K562 (cell line): ENCODE measurements around the gene CPSF6. TPM values are rescaled to one million over a fixed set of nuclear protein-coding genes. Genes with fewer than 3 reads are reported as not detected.

Experiments used
- BMI1 ChIP-seq: fragments of 150-350 bp; IDR thresholded peaks from 2 replicates; pipeline ENCODE4 v1.6.1; 2014; ENCODE audit warnings: low read length
- GATAD2A ChIP-seq: fragments of 450-650 bp; IDR thresholded peaks from 2 replicates; pipeline ENCODE4 v1.6.1; 2017
- HNRNPLL ChIP-seq: fragments of 200-400 bp; formaldehyde crosslinking; IDR thresholded peaks from 2 replicates; pipeline ENCODE4 v1.6.1; 2017; ENCODE audit warnings: low read length, low read depth, mild to moderate bottlenecking; ENCODE audit not compliant: poor library complexity, severe bottlenecking
- LEF1 ChIP-seq: fragments of 450-650 bp; IDR thresholded peaks from 2 replicates; pipeline ENCODE4 v1.6.1; 2016; ENCODE audit warnings: mild to moderate bottlenecking
- NRF1 ChIP-seq, 2 experiments: fragments of 450-650 bp; IDR thresholded peaks in 1 of 2; conservative IDR thresholded peaks in 1 of 2; 2 replicates each; pipeline ENCODE4 v1.6.1; 2014; ENCODE audit warnings: mild to moderate bottlenecking in 2 of 2
- RAD21 ChIP-seq, 2 experiments: fragments of 250-450 bp in 1 of 2; fragments of 450-650 bp in 1 of 2; sonication (Bioruptor Pico) in 1 of 2; formaldehyde crosslinking in 1 of 2; IDR thresholded peaks in 1 of 2; conservative IDR thresholded peaks in 1 of 2; 2 replicates each; pipeline versions ENCODE4 v1.4.0 to v1.8.0; 2020 to 2022; ENCODE audit warnings: mild to moderate bottlenecking in 2 of 2, moderate library complexity in 1 of 2
- RNF2 ChIP-seq: sonication (generic); IDR thresholded peaks from 2 replicates; pipeline ENCODE4 v1.6.1; 2016
- SMARCE1 ChIP-seq: fragments of 450-650 bp; IDR thresholded peaks from 2 replicates; pipeline ENCODE4 v1.7.1; 2016; ENCODE audit warnings: mild to moderate bottlenecking
- TEAD4 ChIP-seq, 2 experiments: sonication (generic) in 1 of 2; formaldehyde crosslinking in 1 of 2; IDR thresholded peaks; 2 replicates each; pipeline versions ENCODE4 v1.6.1 to v1.8.0; 2012 to 2022; ENCODE audit warnings: borderline replicate concordance in 1 of 2, inconsistent platforms in 1 of 2, low read length in 1 of 2, mild to moderate bottlenecking in 1 of 2, missing genetic modification reagents in 1 of 2
- polyA plus RNA-seq, 8 experiments: library from polyadenylated mRNA; depleted of rRNA in 4 of 8; stranded (reverse) in 5 of 8; unstranded in 3 of 8; fragments of >200 nt; fragmentation: Nextera tagmentation in 2 of 8; fragmentation: Illumina TruSeq in 1 of 8; extraction: Ambion mirVana in 2 of 8; extraction: Trizol in 1 of 8; gene quantifications; 2 replicates each; pipeline versions ENCODE4 v1.2.1 to v1.2.3, GENCODE V29; 2011 to 2014; ENCODE audit warnings: inconsistent platforms in 1 of 8, missing spikeins in 1 of 8
- total RNA-seq, 7 experiments: library from RNA; depleted of rRNA in 6 of 7; stranded (reverse); fragments of >200 nt in 6 of 7; fragmentation: Illumina TruSeq in 2 of 7; extraction: Trizol in 2 of 7; gene quantifications; 2 replicates each; pipeline versions ENCODE4 v1.2.1 to v1.2.3, GENCODE V29; 2011 to 2021; ENCODE audit warnings: low replicate concordance in 1 of 7
- TF ChIP-seq, protein P1 (sequence below): sonication (generic); formaldehyde crosslinking; IDR thresholded peaks from 2 replicates; pipeline ENCODE4 v1.8.1; 2022; ENCODE audit warnings: missing genetic modification reagents
- TF ChIP-seq, protein P2 (sequence below), 2 experiments: fragments of 450-650 bp in 1 of 2; sonication (generic) in 1 of 2; formaldehyde crosslinking in 1 of 2; IDR thresholded peaks; 2 replicates each; pipeline versions ENCODE4 v1.7.1 to v1.9.0; 2016 to 2022; ENCODE audit warnings: inconsistent platforms in 1 of 2, mild to moderate bottlenecking in 1 of 2, missing genetic modification reagents in 1 of 2
- TF ChIP-seq, protein P3 (sequence below): fragments of 250-450 bp; sonication (Bioruptor Pico); IDR thresholded peaks from 2 replicates; pipeline ENCODE4 v1.5.0; 2020; ENCODE audit warnings: mild to moderate bottlenecking
- TF ChIP-seq, protein P4 (sequence below): fragments of 250-450 bp; sonication (Bioruptor Pico); IDR thresholded peaks from 2 replicates; pipeline ENCODE4 v1.8.0; 2021; ENCODE audit warnings: mild to moderate bottlenecking, moderate library complexity
- TF ChIP-seq, protein P5 (sequence below): fragments of 250-450 bp; sonication (Bioruptor Pico); IDR thresholded peaks from 2 replicates; pipeline ENCODE4 v1.8.0; 2021; ENCODE audit warnings: borderline replicate concordance, mild to moderate bottlenecking, moderate library complexity; ENCODE audit not compliant: poor library complexity, severe bottlenecking

The CPSF6 gene
- total and polyA plus RNA-seq, 9 of the 15 experiments (the other 6 are each of a cell fraction or from before 2014, with no cell fraction given): 34.3 to 129 (median 77.8) TPM

DNA sequence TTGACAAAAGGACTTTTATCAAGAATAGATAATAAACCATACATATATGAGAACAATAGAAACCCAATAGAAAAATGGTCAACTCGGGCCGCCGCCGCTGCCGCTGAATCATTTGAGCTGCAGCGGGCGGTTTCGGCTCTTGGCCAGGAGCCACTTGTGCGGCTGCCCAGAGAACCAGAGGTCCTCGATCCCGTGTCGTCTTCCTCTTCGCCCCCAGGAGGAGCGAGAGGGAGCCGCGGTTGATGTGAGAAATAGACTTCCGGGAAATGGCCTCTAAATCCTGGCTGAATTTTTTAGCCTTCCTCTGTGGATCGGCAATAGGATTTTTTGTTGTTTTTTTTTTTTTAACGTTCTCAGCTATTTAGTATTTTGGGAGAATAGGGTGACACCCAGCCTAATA, 44.8 kb downstream of the CPSF6 start (continued):
- TF ChIP-seq TEAD4 (IDR thresholded peaks at IDR 0.05; ENCODE audit: low read length) (peak; percentile 36; the same call in 1 of the 2 replicates), TEAD4 (CRISPR knock-in tag; IDR thresholded peaks at IDR 0.05; ENCODE audit: borderline replicate concordance) (no peak), BMI1 (no peak), RNF2 (no peak; the same call in 1 of the 2 replicates), SMARCE1 (no peak), NRF1 (conservative IDR thresholded peaks at IDR 0.05 in 1 of 2, IDR thresholded peaks at IDR 0.05 in 1 of 2) (peak; percentile 79 to 82), RAD21 (CRISPR knock-in tag; conservative IDR thresholded peaks at IDR 0.05 in 1 of 2, IDR thresholded peaks at IDR 0.05 in 1 of 2) (peak in 1 of 2 experiments; percentile 26; a peak in 1 of 4 replicates), GATAD2A (no peak), LEF1 (no peak), HNRNPLL (no peak)
- TF ChIP-seq, protein P1, sequence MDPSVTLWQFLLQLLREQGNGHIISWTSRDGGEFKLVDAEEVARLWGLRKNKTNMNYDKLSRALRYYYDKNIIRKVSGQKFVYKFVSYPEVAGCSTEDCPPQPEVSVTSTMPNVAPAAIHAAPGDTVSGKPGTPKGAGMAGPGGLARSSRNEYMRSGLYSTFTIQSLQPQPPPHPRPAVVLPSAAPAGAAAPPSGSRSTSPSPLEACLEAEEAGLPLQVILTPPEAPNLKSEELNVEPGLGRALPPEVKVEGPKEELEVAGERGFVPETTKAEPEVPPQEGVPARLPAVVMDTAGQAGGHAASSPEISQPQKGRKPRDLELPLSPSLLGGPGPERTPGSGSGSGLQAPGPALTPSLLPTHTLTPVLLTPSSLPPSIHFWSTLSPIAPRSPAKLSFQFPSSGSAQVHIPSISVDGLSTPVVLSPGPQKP (CRISPR knock-in tag): no peak
- TF ChIP-seq, protein P2, sequence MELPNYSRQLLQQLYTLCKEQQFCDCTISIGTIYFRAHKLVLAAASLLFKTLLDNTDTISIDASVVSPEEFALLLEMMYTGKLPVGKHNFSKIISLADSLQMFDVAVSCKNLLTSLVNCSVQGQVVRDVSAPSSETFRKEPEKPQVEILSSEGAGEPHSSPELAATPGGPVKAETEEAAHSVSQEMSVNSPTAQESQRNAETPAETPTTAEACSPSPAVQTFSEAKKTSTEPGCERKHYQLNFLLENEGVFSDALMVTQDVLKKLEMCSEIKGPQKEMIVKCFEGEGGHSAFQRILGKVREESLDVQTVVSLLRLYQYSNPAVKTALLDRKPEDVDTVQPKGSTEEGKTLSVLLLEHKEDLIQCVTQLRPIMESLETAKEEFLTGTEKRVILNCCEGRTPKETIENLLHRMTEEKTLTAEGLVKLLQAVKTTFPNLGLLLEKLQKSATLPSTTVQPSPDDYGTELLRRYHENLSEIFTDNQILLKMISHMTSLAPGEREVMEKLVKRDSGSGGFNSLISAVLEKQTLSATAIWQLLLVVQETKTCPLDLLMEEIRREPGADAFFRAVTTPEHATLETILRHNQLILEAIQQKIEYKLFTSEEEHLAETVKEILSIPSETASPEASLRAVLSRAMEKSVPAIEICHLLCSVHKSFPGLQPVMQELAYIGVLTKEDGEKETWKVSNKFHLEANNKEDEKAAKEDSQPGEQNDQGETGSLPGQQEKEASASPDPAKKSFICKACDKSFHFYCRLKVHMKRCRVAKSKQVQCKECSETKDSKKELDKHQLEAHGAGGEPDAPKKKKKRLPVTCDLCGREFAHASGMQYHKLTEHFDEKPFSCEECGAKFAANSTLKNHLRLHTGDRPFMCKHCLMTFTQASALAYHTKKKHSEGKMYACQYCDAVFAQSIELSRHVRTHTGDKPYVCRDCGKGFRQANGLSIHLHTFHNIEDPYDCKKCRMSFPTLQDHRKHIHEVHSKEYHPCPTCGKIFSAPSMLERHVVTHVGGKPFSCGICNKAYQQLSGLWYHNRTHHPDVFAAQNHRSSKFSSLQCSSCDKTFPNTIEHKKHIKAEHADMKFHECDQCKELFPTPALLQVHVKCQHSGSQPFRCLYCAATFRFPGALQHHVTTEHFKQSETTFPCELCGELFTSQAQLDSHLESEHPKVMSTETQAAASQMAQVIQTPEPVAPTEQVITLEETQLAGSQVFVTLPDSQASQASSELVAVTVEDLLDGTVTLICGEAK (IDR thresholded peaks at IDR 0.05): peak; percentile 62; the same call in 1 of the 2 replicates
- TF ChIP-seq, protein P2 (CRISPR knock-in tag; IDR thresholded peaks at IDR 0.05): no peak
- TF ChIP-seq, protein P3, sequence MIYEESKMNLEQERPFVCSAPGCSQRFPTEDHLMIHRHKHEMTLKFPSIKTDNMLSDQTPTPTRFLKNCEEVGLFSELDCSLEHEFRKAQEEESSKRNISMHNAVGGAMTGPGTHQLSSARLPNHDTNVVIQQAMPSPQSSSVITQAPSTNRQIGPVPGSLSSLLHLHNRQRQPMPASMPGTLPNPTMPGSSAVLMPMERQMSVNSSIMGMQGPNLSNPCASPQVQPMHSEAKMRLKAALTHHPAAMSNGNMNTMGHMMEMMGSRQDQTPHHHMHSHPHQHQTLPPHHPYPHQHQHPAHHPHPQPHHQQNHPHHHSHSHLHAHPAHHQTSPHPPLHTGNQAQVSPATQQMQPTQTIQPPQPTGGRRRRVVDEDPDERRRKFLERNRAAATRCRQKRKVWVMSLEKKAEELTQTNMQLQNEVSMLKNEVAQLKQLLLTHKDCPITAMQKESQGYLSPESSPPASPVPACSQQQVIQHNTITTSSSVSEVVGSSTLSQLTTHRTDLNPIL (CRISPR knock-in tag): no peak
- TF ChIP-seq, protein P4, sequence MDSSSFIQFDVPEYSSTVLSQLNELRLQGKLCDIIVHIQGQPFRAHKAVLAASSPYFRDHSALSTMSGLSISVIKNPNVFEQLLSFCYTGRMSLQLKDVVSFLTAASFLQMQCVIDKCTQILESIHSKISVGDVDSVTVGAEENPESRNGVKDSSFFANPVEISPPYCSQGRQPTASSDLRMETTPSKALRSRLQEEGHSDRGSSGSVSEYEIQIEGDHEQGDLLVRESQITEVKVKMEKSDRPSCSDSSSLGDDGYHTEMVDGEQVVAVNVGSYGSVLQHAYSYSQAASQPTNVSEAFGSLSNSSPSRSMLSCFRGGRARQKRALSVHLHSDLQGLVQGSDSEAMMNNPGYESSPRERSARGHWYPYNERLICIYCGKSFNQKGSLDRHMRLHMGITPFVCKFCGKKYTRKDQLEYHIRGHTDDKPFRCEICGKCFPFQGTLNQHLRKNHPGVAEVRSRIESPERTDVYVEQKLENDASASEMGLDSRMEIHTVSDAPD (CRISPR knock-in tag): no peak
- TF ChIP-seq, protein P5, sequence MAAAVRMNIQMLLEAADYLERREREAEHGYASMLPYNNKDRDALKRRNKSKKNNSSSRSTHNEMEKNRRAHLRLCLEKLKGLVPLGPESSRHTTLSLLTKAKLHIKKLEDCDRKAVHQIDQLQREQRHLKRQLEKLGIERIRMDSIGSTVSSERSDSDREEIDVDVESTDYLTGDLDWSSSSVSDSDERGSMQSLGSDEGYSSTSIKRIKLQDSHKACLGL (CRISPR knock-in tag): no peak
